Erythroblast (primary cell): ENCODE results near the gene TXLNG.
"Not testable (repeated sequence)": the region's sequence is repeated elsewhere in the genome, so short reads cannot be mapped to it uniquely, and the experiment has no call there.

Experiments used
- DNase-seq, 2 experiments: peaks; one replicate each; lab custom pipeline; 2025; lab: John Stamatoyannopoulos, UW
- GATA1 ChIP-seq: IDR thresholded peaks from 2 replicates; pipeline ENCODE4 v1.6.1; 2011; ENCODE audit warnings: low read depth, mild to moderate bottlenecking, control low read depth, low read length, moderate library complexity
- POLR2A ChIP-seq: IDR thresholded peaks from 2 replicates; pipeline ENCODE4 v1.6.1; 2011; ENCODE audit warnings: mild to moderate bottlenecking, low read length

The TXLNG gene

GRCh38 chrX:16771483-16772398 is 14.5 kb upstream of the TXLNG start:
- DNase-seq: peak; percentile 51 to 55
- no peak for TF ChIP-seq GATA1
- TF ChIP-seq POLR2A: peak; percentile 87

- no peak for TF ChIP-seq GATA1
- TF ChIP-seq POLR2A: no peak
- DNase-seq: peak in 1 of 2 experiments; percentile 3
These were observed 13.8 kb upstream of the TXLNG start for GRCh38 chrX:16772460-16772859.

DNA sequence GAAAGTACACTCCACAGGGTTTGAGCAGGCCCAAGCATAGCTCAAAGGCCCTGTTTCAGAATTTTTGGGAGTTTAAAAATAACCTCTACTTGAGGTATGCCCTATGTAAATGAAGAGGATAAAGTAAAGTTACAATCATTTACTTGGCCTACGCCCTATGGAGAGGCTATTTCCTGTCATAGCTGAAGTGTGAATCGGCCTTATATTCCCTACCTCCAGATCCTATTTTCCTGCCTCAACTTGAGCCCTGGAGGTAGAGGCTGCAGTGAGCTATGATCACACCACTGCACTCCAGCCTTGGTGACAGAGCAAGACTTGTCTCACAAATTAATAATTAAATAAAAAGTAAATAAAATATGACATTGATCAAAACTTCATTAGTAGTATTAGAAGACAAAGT is 11.5 kb upstream of the TXLNG start:
- TF ChIP-seq GATA1 (no peak), POLR2A (no peak)
- no peak for DNase-seq

GRCh38 chrX:16778545-16778944 is 7.7 kb upstream of the TXLNG start:
- TF ChIP-seq POLR2A (no peak), GATA1 (no peak)
- no peak for DNase-seq

GRCh38 chrX:16778993-16779392 is 7.3 kb upstream of the TXLNG start:
- TF ChIP-seq POLR2A: no peak
- no peak for TF ChIP-seq GATA1

GRCh38 chrX:16779815-16780214 is 6.5 kb upstream of the TXLNG start:
- DNase-seq: not testable (repeated sequence)

More at GRCh38 chrX:16778993-16779392, 7.3 kb upstream of the TXLNG start:
- DNase-seq: no peak

DNA sequence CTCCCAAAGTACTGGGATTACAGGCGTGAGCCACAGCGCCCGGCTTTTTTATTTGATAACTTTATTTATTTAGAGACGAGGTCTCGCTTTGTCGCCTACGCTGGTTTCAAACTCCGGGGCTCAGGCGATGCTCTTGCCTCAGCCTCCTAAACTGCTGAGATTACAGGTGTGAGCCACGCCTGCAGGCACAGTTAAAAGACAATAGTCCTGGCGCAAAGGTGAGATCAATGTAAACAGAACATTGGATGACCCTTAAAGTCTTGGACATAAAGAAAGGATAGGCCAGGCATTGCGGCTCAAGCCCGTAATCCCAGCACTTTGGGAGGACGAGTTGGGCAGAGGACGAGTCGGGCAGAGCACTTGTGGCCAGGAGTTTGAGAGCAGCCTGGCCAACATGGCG is 2.8 kb upstream of the TXLNG start:
- DNase-seq: no peak
- TF ChIP-seq POLR2A (no peak), GATA1 (no peak)

GRCh38 chrX:16784440-16784839 is 1.8 kb upstream of the TXLNG start:
- not testable (repeated sequence) for DNase-seq

DNA sequence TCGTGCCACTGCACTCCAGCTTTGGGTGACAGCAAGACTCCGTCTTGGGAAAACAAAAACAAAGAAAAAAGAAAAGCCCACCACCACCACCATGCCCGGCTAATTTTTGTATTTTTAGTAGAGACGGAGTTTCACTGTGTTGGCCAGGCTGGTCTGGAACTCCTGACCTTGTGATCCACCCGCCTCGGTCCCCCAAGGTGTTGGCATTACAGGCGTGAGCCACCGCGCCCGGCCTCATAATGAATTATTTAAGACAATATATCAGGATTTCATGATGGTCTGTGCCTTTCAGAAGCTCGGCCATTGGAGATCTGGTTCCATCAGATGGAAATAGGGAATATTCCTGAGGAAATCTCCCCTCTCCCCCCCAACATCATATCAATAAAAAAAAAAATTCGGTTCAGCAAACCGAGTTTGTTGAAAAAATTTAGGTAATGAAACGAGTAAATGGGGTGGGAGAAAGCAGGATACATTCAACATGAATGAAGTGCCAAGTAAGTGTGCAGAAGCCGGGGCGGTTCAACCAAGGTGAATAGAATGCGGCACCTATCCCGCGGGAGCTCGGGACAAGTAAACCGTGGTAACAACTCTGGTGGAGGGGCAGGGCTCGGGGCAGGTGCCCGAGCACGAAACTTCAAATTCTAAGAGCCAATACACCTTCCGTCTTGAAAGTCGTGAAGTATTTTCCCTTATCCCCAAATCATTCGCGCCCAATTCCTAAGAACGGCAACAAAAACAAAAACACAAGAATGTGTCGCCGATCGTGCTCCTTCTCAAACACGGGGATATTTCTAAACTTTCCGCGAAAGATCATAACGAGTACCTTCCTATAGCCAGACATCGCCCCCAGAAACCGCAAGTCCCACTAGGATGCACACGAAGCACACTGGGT is 773 bp upstream of the TXLNG start:
- no peak for DNase-seq
- TF ChIP-seq GATA1: no peak
- no peak for TF ChIP-seq POLR2A

- peak; percentile 65 to 73 for DNase-seq
- TF ChIP-seq POLR2A (no peak), GATA1 (no peak)
These were observed 797 bp downstream of the TXLNG start for GRCh38 chrX:16786791-16787735.

- DNase-seq: peak in 1 of 2 experiments; percentile 19
- TF ChIP-seq GATA1 (no peak), POLR2A (no peak)
These were observed 2.2 kb downstream of the TXLNG start for GRCh38 chrX:16788477-16788876.

DNA sequence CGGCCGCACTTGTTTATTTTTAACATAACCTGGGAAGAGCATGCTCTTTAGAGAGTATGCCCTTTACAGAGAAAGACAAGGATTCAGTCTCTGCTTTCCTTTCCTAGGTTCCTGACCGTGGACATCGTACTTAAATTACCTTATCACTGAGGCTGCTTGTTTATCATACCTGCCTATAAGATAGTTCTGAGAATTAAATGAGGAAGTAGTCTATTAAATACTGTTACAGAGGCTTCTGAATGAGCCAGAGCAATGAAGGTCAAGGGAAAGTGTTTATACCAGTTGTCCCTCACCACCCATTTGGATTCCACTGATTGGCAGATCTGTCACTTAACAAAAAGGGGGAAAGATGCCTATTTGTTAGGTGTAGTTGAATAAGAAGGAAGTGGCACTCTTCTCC is 10.0 kb downstream of the TXLNG start:
- no peak for DNase-seq
- TF ChIP-seq GATA1: no peak
- TF ChIP-seq POLR2A: no peak

GRCh38 chrX:16797358-16797757 is 11.1 kb downstream of the TXLNG start:
- TF ChIP-seq POLR2A (no peak), GATA1 (no peak)
- no peak for DNase-seq
